GM19455 (cell line): ENCODE results near the gene TRPT1.
A peak's percentile ranks its signal among the peaks of the same experiment; 100 is the strongest.

ENCODE experiments used
- ATAC-seq: cut with Tn5 transposase; IDR thresholded peaks from one replicate; pipeline ENCODE4 v1.9.1; 2021; ENCODE audit not compliant: unreplicated experiment

Gene TRPT1

DNA sequence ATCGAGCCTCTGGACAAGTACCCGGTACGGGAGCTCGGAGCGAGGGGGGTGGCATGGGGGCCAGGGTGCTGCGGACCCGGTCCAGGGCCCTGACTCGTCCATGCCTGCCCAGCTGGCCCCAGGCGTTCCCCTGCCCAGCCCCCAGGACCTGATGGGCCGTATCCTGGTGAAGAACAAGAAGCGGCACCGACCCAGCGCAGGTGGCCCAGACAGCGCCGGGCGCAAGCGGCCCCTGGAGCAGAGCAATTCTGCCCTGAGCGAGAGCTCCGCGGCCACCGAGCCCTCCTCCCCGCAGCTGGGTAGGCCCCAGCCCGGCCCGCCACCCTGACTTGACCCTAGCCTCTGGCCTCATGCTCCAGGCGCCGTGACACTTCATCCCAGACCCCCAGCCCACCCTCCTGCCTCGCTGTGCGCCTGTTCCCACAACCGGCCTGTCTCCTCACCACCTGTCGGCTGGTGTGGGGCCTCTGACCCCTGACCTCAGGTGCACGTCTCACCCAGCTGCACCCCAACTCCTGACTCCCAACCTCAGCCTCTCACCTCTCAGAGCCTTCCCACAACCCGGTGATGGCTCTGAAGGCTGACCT is 33.1 kb upstream of the TRPT1 start:
- ATAC-seq: no peak

DNA sequence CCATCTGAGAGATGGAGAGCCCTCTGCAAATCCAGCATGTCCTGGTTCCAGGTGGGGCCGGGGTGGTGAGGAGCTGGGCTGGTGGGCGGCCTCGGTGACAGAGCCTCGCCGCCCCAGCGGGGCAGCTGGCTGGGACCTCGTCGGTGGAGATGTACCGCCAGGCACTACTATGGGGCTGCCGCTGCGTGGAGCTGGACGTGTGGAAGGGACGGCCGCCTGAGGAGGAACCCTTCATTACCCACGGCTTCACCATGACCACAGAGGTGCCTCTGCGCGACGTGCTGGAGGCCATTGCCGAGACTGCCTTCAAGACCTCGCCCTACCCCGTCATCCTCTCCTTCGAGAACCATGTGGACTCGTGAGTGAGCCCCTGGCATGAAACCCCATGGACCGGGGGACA is 32.4 kb upstream of the TRPT1 start:
- ATAC-seq: no peak

GRCh38 chr11:64256300-64256699 is 30.3 kb upstream of the TRPT1 start:
- no peak for ATAC-seq

DNA sequence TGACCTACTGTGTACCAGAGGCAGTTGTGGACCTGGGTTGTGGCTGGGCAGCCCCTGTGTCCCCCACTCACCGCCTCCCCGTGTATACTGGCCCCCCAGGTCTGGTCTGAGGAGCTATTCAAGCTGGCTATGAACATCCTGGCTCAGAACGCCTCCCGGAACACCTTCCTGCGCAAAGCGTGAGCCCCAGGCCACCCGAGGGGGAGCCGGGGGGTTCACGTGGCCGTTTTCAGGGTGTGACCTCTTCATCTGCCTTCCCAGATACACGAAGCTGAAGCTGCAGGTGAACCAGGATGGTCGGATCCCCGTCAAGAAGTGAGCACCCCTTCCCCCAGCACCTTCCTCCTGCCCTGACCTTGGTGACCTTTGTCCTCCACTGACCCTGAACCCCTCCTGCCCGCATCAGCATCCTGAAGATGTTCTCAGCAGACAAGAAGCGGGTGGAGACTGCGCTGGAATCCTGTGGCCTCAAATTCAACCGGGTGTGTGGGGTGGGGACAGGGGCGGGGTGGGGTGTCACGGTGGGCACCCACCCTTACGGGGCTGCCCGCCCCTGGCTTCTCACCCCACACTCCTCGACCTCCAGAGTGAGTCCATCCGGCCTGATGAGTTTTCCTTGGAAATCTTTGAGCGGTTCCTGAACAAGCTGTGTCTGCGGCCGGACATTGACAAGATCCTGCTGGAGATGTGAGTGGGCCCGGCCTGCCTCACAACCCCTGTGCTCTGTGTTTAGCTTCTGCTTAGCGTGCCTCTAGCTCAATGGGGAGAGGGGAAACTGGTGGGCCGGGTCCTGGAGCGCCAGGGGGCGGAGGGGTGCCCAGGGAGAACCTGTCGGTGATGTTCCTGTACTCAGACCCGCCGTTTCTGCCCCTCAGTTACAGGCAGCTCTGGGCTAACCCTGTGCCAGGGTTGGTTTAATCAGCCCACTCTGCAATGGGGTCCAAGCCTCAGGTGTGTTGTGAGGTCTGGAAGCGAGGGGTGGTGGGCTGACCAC is 29.4 kb upstream of the TRPT1 start:
- ATAC-seq: no peak

DNA sequence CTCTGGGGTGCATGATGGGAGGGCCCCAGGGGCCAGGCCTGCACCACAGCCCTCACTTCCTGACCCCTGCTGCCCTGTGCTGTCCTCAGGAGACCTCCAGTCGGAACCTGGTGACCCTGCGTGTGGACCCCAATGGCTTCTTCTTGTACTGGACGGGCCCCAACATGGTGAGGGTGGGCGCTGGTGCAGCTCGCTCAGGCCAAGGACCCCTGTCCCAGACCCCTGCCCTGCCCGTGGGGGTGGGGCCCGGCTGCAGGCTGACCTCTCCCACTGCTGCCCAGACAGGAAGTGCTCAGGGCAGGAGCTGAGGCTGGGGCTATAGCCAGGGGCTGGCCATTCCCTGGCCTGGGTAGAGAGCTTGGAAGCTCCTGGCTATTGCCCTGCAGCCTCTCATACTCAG is 28.3 kb upstream of the TRPT1 start:
- ATAC-seq: no peak

GRCh38 chr11:64253481-64253880 is 27.5 kb upstream of the TRPT1 start:
- no peak for ATAC-seq

- no peak for ATAC-seq
Observed at GRCh38 chr11:64253043-64253442, 27.1 kb upstream of the TRPT1 start.

- ATAC-seq: no peak
Observed at GRCh38 chr11:64252003-64252872, 26.3 kb upstream of the TRPT1 start.

GRCh38 chr11:64251753-64252002 is 25.7 kb upstream of the TRPT1 start:
- no peak for ATAC-seq

GRCh38 chr11:64251016-64251752 is 25.2 kb upstream of the TRPT1 start, which contains the start of gene PLCB3:
Gene PLCB3 (plus strand): TSS chr11:64251530. CDS start chr11:64251650, 120 bp downstream.
- no peak for ATAC-seq

- no peak for ATAC-seq
Observed at GRCh38 chr11:64250415-64251015, 24.5 kb upstream of the TRPT1 start.

DNA sequence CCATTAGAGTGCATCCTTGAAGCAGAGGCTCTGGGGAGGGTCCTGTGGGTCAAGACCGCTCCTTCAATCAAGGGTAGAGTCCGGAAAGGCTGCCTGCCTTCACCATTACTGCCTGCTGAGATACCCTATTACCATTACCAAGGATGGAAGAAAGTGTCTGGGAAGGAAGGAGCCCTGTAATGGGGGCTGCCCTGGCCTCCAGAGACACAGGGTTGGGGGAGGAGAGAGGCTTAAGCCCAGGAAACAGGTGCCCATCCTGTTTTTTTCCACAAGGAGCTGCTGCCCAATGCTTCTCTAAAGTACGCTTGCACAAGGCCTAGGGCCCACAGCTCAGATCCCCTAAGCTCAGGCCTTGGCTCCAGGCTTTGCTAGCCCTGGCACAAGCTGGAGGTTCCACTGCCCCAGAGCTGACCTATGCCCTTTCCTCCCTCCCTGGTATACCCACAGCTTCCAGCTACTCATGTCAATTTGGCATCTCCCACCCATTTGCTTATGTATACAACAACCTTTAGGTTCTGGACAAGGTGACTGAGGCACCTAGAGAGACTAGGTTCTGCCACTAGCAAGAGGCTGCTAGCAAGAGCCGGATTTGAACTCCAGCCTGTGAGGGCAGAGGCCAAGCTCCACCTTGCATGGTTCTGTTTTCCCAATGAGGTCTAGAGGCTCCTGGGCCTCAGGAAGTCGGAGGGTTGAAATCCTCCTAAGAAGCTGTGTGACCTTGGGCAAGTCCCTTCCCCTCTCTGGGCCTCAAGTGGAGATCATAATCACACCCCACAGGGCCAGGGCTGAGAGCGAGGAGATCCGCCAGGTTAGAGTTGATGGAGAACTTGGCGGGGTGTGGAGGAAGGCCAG is 23.8 kb upstream of the TRPT1 start:
- no peak for ATAC-seq

DNA sequence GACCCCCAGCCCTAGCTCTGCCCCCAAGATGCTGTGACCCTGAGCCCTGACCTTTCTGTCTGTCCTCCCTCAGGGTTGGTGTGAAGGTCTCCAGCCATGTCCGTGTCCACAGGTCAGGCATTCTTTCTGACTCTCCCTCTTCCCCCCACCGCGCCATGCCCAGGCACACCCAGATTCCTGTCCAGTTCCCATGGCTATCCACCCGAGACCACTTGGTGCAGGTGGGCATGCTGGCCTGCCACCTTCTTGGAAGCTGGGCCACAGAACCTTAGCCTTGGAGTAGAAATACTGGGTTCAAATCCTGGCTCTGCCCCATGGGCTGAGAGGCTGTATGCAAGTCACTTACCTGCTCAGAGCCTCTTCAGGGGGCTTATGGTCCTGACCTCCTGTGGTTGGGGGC is 23.1 kb upstream of the TRPT1 start:
- no peak for ATAC-seq

GRCh38 chr11:64248578-64248977 is 22.6 kb upstream of the TRPT1 start:
- ATAC-seq: no peak

DNA sequence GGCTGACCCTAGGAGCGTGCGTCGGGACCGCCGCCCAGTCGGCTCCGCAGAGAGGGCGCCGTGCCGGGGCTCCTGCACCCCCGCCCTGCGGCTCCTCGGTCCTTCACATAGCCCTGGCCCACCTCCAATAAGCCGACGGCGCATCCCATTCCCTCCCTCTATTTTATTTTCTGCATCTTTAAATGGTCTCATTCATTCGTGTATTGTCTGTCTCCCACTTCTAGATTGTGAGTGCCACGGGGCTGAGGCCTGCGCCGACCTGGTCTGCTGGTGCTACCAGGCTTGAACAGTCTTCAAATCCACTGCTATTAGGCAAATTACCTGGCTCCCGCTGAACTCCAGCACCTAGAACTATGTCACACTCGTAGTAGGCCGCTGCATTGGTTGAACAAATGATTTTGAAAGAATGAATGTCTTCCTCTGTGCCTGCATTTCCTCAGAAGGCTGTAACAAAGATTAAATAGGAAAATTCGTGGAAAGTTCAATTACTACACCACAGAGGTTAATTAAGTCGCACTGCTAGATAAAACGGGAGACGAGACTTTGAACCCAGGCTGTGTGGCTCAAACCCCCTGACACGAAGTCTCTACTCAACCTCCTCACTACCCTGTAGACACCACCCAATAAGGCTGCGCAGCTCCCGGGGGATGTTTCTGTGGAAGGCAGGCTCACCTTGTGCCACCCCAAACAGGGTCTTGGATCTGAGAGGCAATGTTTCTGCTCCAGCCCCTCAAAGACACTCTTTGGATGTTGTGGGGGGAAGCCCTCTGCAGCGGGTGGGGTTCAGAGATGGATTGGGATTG is 21.9 kb upstream of the TRPT1 start:
- ATAC-seq: no peak

DNA sequence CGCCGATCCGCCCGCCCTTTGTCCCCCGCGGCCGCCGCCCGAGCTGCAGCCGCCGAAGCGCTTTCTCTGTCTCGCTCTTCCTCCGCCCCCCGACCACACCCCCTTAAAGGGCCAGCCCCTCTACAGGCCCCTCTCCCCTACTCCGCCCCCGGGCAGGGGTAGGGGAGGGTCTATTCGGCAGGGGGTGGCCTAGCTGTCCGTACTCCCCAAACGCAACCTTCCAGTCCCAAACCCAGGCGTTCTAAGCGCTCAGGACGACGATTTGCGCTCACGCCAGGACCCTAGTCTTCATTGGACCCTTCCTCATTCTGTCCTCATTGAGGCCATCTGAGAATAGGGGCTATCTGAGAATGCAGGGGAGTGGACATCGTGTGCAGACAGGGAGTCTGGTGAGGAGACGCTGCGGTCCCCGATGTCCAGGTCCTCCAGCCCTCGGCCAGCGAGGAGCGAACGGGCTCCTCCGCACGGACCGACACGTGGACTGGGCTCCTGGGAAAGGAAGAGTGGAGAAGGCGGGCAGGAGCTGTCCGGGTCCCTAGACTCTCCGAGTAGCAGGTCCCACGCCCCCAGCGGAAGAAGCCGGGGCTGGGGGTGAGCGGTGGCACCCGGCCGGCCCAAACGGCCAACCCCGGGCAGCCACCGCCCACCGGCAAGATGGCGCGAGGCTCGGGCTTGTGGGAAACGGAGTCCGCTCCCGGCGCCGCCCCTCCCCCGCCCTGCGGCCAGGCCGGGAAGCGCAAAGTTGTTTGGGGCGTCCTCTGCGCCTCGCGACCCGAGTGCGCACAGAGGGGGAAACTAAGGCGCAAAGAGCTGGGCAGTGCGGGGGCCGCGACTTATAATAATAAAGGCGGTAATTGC is 21.1 kb upstream of the TRPT1 start, which contains the start of gene PPP1R14B:
TSS of gene PPP1R14B (minus strand) at position 73 of the 858 bp plus-strand sequence. CDS start 270 bp downstream, outside the sequence.
- ATAC-seq: peak; percentile 42

DNA sequence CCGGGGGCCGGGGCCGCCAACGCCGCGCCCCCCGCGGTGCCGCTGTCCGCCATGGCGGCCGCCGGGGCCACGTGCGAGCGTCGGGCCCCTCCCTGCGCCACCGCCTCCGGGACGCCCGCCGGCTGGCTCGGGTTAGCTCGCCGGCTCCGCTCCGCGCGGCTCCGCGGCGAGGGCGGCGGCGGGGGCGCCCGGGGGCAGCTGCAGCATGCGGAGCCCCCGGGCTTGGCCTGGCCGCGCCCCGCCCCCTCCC is 20.6 kb upstream of the TRPT1 start:
- peak; percentile 6 for ATAC-seq
